GM19372 (cell line): ENCODE measurements around the gene FAM193A.
"Not testable (repeated sequence)": the region's sequence is repeated elsewhere in the genome, so short reads cannot be mapped to it uniquely, and the experiment has no call there.

Source experiments
- ATAC-seq: cut with Tn5 transposase; IDR thresholded peaks from one replicate; pipeline ENCODE4 v1.9.1; 2021; ENCODE audit warnings: mild to moderate bottlenecking, low read depth, moderate library complexity; ENCODE audit not compliant: unreplicated experiment

The FAM193A gene

DNA sequence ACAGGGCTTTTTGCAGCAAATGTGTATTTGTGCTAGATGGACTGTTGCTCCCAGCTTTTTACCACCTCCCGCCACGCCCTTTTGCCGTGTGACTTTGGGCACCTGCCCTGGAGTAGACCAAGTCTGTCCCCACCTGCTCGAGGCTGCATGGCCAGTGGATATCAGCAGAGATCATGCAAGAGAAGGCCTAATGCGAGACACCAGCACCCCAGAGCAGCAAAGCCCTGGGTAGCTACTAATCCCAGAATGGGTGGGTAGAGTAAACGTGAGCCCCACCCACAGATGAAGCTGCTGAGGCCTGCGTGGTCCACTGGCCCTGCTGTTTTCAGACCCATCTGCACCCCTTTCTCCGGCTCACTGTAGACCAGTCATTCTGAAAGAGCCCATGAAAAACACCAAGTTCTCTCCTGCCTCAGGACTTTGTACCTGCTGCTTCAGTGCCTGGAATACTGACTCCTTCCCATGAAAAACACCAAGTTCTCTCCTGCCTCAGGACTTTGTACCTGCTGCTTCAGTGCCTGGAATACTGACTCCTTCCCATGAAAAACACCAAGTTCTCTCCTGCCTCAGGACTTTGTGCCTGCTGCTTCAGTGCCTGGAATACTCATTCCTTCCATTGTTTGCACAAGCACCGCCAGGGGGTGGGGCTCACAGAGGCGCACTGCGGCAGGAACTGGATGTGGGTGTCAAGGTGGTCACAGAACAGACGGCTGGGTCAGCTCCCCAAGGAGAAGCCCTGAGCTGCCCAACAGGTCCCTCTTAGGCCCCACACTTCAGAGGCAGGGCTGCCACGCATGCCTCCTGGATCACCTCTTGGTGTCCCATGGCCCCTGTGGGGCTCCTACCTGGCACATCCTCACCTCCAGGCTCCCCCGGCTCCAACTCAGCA lies 224.8 kb downstream of the FAM193A start:
- ATAC-seq, result no peak

DNA sequence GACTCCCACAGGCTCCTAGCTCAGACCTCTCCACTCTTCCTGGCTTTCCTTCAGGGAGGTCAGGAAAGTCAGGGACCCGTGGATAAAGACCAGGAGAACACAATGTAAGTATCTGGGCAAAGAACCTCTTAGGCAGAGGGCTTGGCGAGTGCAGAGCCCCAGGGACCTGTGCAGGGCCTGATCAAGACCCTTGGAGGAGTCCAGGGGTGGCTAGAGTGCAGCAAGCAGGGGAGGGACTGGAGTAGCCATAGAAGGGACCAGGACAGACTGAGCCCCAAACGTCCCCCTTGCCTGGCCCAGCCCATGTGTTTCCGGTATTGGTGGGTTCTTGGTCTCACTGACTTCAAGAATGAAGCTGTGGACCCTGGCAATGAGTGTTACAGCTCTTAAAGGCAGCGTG lies 225.6 kb downstream of the FAM193A start:
- ATAC-seq, result no peak

DNA sequence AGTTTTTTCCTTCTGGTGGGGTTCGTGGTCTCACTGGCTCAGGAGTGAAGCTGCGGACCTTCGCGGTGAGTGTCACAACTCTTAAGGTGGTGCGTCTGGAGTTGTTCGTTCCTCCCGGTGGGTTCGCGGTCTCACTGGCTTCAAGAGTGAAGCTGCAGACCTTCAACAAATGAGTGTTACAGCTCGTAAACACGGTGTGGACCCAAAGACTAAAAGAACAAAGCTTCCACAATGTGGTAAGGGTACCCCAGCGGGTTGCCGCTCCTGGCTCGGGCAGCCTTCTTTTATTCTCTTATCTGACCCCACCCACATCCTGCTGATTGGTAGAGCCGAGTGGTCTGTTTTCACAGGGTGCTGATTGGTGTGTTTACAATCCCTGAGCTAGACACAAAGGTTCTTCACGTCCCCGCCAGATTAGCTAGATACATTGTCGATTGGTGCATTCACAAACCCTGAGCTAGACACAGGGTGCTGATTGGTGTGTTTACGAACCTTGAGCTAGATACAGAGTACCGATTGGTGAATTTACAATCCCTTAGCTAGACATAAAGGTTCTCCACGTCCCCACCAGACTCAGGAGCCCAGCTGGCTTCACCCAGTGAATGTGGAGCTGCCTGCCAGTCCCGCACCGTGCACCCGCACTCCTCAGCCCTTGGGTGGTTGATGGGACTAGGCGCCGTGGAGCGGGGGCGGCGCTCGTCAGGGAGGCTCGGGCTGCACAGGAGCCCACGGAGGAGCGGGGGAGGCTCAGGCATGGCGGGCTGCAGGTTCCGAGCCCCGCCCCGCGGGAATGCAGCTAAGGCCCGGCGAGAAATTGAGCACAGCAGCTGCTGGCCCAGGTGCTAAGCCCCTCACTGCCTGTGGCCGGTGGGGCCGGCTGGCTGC lies 226.3 kb downstream of the FAM193A start:
- not testable (repeated sequence) for ATAC-seq

DNA sequence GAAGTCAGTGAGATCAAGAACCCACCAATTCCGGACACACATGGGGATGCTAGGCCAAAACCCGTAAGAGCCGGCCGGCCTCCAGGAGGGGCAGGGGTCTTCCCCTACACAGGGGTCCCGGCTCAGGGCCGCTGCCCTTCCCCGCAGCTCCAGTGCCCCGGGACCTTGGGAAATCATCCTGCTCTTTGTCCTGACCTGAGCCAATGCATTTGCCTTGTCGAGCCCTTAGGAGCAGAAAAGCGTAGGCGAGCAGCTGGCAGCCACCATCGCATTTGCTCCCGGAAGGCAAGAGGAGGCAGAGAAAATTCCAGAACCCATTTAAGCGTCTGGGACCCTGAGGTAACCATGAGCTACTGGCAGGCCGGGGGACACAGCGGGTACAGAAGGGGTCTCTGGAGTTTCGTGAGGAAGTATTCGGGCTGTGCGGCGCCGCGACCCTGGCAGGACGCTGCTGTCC lies 227.1 kb downstream of the FAM193A start:
- ATAC-seq, result peak; percentile 15

DNA sequence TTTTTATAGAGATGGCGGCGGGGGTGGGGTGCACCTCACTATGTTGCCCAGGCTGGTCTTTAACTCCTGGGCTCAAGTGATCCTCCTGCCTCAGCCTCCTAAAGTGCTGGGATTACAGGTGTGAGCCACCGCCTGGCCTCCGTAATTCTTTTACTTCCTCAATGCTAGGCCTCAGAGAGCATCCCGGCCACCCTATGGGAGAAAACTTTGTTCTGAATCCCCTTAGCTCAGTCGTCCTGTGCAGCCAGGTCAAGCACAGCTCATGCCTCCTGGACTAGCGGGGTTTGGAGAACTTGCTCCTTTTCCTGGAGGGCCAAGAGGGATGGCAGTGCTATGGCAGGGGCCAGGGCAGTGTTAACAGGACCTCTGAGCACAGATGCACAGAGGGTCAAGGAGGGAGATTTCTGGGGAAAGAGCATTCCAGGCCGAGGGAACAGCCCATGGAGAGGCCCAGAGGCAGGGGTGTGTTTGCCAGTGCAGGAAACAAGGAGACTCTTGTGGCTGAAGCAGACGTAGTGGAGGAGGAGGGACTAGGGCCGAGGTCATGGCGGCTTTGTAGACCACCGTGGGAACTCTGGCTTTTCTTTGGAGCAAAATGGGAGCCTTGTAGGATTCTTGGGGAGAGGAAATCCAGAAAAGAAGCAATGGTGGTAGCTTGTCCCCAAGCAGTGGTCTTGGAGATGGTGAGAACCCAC lies 229.5 kb downstream of the FAM193A start:
- ATAC-seq, result no peak

DNA sequence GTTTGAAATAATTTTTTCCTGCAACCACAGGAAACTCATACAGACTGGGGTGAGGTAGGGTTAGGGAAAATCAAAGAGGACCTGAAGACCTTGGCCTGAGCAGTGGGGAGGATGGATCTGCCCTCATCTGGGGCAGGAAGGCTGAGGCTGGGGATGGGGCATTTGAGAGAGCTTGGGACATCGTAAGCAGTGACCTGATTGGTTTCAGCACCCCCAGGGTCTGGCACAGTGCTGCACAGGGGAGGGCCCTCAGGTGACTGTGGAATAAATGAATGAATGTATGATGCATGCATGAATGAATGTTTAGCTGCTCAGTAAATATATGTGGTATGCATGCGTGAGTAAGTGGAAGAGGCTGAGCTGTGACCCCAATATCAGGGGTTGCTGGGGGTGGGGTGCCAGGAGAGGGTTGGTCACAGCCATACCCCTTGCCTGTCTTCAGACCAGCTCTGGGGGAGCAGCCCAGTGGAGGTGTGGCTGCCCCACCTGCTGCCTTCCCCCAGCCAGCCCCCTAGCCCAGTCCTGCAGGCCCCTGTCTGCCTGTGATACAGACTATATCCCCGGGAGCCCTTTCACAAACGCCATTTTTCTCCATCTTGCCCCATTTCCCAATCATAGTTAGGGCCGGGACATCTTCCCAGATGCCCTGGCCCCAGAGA lies 230.7 kb downstream of the FAM193A start:
- no peak for ATAC-seq

DNA sequence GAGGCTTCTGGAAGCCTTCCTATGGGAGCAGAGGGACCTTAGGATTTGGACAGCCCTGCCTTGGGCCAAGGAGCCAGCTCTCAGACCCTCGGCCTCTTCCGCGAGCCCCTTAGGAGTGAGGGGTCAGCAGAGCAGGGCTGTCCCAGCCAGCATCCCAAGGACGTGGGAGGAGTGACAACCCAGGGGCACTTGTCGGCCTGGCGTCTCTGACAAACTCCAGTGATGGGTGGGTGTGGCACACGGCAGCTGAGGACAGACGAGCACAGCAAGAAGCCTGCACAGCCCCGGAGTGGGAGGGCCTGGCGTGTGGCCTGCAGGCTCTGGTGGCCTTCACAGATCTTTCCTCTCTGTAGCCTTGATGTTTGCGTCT lies 231.2 kb downstream of the FAM193A start:
- ATAC-seq, result no peak

DNA sequence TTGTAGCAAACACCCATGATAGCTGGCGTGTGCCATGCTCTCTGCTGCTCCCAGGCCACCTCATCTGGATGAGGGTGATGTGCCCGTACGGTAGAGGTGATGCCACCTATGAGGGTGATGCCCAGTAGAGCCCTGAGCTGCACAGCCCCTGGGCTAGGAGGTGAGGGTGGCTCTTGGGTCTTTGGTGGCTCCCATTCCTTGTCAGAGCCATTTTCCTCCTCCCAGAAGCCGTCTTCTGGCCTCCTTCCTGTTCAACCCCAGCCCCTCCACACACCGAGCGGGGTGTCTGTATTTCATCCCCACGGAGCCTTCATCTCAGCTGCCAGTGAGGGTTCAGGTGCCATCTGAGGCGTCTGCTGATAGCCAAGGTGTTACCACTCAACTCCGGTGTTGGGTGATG lies 231.7 kb downstream of the FAM193A start:
- ATAC-seq, result no peak

DNA sequence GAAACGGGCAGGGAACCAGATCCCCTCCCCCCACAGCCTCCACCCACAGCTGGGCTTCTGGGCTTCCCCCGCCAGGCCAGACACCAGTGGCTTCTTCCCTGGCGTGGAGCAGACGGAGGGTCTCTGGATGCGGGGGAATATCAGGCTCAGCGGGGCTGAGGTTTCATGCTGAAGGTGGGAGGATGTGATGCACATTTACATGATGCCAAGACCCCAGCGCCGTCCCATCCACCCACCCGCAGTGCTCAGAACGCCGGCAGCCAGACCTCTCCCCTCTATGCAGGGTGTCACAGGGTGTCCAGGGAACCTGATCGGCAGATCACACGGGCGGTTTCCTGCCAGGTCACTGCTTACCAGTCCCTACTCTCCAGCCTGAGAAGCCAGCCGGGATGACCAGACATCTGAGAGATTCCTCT lies 232.5 kb downstream of the FAM193A start:
- ATAC-seq, result no peak

DNA sequence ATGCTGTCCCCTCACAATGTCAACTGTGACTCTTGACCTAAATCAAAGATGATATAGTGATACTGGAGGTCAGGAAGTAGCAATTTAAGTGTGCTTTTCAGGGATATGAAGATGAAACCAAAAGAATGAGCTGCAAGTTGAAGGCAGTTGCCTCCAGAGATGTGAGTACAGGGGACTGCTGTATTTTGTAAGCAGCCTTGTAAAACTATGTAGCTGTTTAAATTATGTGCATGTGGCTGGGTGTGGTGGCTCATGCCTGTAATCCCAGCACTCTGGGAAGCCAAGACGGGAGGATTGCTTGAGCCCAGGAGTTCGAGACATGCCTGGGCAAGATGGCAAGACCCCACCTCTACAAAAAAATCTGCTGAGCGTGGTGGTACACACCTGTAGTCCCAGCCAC lies 234.8 kb downstream of the FAM193A start:
- no peak for ATAC-seq

DNA sequence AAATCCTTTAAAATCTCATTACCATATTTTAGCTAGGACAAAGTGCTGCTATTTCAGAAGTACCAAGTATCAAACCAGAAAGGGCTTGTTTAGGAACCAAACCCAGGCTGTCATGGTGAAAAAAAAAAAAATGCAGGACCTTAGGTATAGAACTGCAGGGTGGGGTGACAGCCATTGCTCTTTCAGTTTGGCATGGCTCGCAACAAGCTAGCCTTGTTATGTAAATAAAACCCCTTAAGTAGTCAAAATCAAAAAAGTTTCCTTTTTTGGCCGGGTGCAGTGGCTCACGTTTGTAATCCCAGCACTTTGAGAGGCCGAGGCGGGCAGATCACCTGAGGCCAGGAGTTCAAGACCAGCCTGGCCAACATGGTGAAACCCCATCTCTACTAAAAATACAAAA lies 244.2 kb downstream of the FAM193A start:
- not testable (repeated sequence) for ATAC-seq

DNA sequence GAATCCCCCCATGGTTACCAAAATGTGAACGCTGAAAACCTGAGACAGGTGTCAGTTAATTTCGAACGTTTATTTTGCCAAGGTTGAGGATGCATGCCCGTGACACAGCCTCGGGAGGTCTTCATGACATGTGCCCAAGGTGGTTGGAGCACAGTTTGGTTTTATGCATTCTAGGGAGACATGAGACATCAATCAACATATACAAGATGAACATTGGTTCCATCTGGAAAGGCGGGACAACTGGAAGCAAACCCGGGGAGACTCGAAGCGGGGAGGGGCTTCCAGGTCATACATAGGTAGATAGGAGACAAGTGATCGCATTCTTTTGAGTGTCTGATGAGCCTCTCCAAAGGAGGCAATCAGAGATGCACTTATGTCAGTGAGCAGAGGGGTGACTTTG lies 245.5 kb downstream of the FAM193A start:
- no peak for ATAC-seq
